ENCODE data around the gene KRT84. TPM values are rescaled to one million over a fixed set of nuclear protein-coding genes. Genes with fewer than 3 reads are reported as not detected.

KRT84 gene
- total and polyA plus RNA-seq, 10 of the 15 experiments (the other 5 are each of a cell fraction or from before 2014, with no cell fraction given): not detected

DNA sequence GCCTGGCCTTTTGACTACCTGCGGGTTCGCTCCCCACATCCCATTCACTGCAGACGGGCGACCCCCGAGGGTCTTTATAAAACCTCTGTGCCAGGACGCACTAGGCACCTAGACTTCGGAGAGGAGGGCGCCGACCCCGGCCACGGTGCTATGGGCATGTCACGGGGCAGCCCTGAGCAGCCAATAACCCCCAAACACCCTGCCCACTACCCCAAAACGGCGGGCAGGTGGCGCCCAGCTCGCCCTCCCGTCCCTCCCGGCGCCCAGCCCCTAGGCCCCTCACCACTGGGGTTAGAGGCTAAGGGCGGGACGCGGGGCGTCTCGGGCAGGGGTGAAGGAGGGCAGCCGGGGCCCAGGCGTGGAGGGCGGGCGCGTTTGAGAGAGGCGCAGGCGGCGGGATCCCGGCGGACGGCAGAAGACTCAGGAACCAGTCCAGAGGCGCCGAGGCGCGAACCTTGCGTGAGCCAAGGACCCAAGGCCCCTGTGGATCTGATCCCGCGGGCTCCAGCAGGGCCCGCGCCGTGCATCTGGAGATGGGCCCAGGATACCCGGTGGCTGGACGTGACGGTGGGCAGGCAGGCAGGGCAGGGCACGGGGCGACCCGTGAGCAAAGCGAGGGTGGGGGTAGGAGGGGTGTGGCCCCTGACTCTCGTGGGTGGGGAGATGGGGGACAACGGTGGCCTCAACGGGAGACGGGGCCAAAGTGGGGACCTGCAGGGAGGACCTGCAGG is 29.3 kb downstream of the KRT84 start:
- no peak overlapping the region for H3K4me3 ChIP-seq
- TF ChIP-seq SMAD5 (IDR thresholded peaks at IDR 0.05; ENCODE audit: low read depth) (no peak), EGR1 (IDR thresholded peaks at IDR 0.05; ENCODE audit: borderline replicate concordance in 1 of 2, low read depth in 2 of 2, low read length in 2 of 2) (no peak), ZZZ3 (IDR thresholded peaks at IDR 0.05; ENCODE audit: control insufficient read depth, insufficient read length, low read depth) (no peak), SREBF2 (IDR thresholded peaks at IDR 0.05; ENCODE audit: low read length) (no peak), ZNF687 (IDR thresholded peaks at IDR 0.05) (no peak), SUZ12 (IDR thresholded peaks at IDR 0.05; ENCODE audit: unreplicated experiment) (no peak), FOXM1 (IDR thresholded peaks at IDR 0.05; ENCODE audit: low read depth, low read length) (no peak), IKZF2 (IDR thresholded peaks at IDR 0.05) (no peak), BACH1 (IDR thresholded peaks at IDR 0.05; ENCODE audit: borderline replicate concordance) (no peak), TAF1 (IDR thresholded peaks at IDR 0.05; ENCODE audit: borderline replicate concordance, low read depth, low read length) (no peak), SP1 (IDR thresholded peaks at IDR 0.05; ENCODE audit: low read depth, low read length) (no peak), BCL11A (IDR thresholded peaks at IDR 0.05; ENCODE audit: low read depth, low read length) (no peak)
- TF ChIP-seq, protein P1, sequence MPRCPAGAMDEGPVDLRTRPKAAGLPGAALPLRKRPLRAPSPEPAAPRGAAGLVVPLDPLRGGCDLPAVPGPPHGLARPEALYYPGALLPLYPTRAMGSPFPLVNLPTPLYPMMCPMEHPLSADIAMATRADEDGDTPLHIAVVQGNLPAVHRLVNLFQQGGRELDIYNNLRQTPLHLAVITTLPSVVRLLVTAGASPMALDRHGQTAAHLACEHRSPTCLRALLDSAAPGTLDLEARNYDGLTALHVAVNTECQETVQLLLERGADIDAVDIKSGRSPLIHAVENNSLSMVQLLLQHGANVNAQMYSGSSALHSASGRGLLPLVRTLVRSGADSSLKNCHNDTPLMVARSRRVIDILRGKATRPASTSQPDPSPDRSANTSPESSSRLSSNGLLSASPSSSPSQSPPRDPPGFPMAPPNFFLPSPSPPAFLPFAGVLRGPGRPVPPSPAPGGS (IDR thresholded peaks at IDR 0.05; ENCODE audit: borderline replicate concordance, insufficient read depth, low read depth, low read length, poor library complexity, severe bottlenecking): no peak
- TF ChIP-seq, protein P2, sequence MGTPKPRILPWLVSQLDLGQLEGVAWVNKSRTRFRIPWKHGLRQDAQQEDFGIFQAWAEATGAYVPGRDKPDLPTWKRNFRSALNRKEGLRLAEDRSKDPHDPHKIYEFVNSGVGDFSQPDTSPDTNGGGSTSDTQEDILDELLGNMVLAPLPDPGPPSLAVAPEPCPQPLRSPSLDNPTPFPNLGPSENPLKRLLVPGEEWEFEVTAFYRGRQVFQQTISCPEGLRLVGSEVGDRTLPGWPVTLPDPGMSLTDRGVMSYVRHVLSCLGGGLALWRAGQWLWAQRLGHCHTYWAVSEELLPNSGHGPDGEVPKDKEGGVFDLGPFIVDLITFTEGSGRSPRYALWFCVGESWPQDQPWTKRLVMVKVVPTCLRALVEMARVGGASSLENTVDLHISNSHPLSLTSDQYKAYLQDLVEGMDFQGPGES (IDR thresholded peaks at IDR 0.05): no peak
- TF ChIP-seq, protein P3, sequence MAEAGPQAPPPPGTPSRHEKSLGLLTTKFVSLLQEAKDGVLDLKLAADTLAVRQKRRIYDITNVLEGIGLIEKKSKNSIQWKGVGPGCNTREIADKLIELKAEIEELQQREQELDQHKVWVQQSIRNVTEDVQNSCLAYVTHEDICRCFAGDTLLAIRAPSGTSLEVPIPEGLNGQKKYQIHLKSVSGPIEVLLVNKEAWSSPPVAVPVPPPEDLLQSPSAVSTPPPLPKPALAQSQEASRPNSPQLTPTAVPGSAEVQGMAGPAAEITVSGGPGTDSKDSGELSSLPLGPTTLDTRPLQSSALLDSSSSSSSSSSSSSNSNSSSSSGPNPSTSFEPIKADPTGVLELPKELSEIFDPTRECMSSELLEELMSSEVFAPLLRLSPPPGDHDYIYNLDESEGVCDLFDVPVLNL (IDR thresholded peaks at IDR 0.05; ENCODE audit: low read depth, low read length): no peak
- H3K79me2 ChIP-seq (ENCODE audit: control insufficient read depth, insufficient read depth, low read length): no peaks in the 10 kb centered on the region
- no peaks in the 10 kb centered on the region for H3K36me3 ChIP-seq (ENCODE audit: control insufficient read depth in 2 of 2, insufficient read depth in 2 of 2, low read length in 1 of 2)
- SMC1A ChIA-PET (ENCODE audit: uncharacterized antibody, unreplicated experiment): no interaction called here
- CTCF ChIA-PET: interaction anchor here (1.3 kb wide), 1 partner anchor 8 kb away, joined by 4 read pairs; no protein-coding TSS in a partner anchor
- no peaks in the 10 kb centered on the region for H3K9me3 ChIP-seq (replicated peaks; ENCODE audit: control insufficient read depth, insufficient read depth, low read length)
- BruUV-seq (replicated peaks): no TSS peak
- in situ Hi-C loops (cut with MboI) (no loop called here), intact Hi-C loops (cut with micrococcal nuclease; ENCODE audit: unreplicated experiment) (no loop called here)
- DNase-seq (ENCODE audit: low read depth, low spot score) (no peak), ATAC-seq (no peak), FAIRE-seq (no peak)
- no peak overlapping the region for H3K4me2 ChIP-seq (ENCODE audit: control insufficient read depth, insufficient read depth)
- RAD21 ChIA-PET (ENCODE audit: unreplicated experiment): no interaction called here
- peaks cover 12% of the 10 kb centered on the region for H3K4me1 ChIP-seq (ENCODE audit: control insufficient read depth, insufficient read depth, low read length)
- H3K27me3 ChIP-seq (replicated peaks in 1 of 2; ENCODE audit: control insufficient read depth in 2 of 2, insufficient read depth in 2 of 2, low read length in 1 of 2): 0 out of 4 replicates have a peak, but pooled peaks cover 0 to 3% of the 10 kb centered on the region in 2 experiments
- H2AFZ ChIP-seq (ENCODE audit: control insufficient read depth, low read depth, low read length): no peak overlapping the region
- no peak overlapping the region for H3K27ac ChIP-seq (ENCODE audit: control insufficient read depth, insufficient read depth)
- no peak overlapping the region for H3K9ac ChIP-seq (ENCODE audit: control insufficient read depth, insufficient read depth, low read length)
- no peaks in the 10 kb centered on the region for H4K20me1 ChIP-seq (ENCODE audit: control insufficient read depth, insufficient read depth)
- WGBS (ENCODE audit: insufficient coverage, insufficient replicate concordance, low lambda C conversion rate, missing lambda C conversion rate): 61% methylated on average over 34 of the region's 56 CpGs
- POLR2A ChIA-PET: no interaction called here

Measured in GM12878 (cell line).